ENCODE measurements around the gene NCOA3. TPM values are rescaled to one million over a fixed set of nuclear protein-coding genes. Genes with fewer than 3 reads are reported as not detected.

NCOA3 gene
- total and polyA plus RNA-seq, 3 donors from 2014 or later = 18.1 to 32.5 (median 27.6) TPM

- H3K27me3 ChIP-seq = no peaks in the 10 kb centered on the region
- intact Hi-C loops (cut with DNase I; ENCODE audit: low total_unique reads) = no loop called here
- TF ChIP-seq CTCF (IDR thresholded peaks at IDR 0.05) (no peak), POLR2A (IDR thresholded peaks at IDR 0.05) (no peak)
- no peaks in the 10 kb centered on the region for H3K4me1 ChIP-seq
- H3K9me3 ChIP-seq = no peaks in the 10 kb centered on the region
- H3K27ac ChIP-seq = no peak overlapping the region
- H3K36me3 ChIP-seq (ENCODE audit: low read depth, missing control alignments) = no peaks in the 10 kb centered on the region
- WGBS, 2 donors = 75 to 79% methylated on average over 3 of the region's 3 CpGs
- H3K4me3 ChIP-seq = no peak overlapping the region
- no peak for DNase-seq
Measured at GRCh38 chr20:47541355-47541922, 39.8 kb downstream of the NCOA3 start.

GRCh38 chr20:47543006-47543431 lies 41.3 kb downstream of the NCOA3 start:
- intact Hi-C loops (cut with DNase I; ENCODE audit: low total_unique reads) = no loop called here
- no peak for DNase-seq
- Histone ChIP-seq H3K27ac (no peak overlapping the region), H3K4me1 (no peaks in the 10 kb centered on the region), H3K27me3 (no peaks in the 10 kb centered on the region), H3K9me3 (no peaks in the 10 kb centered on the region), H3K36me3 (ENCODE audit: low read depth, missing control alignments) (no peaks in the 10 kb centered on the region), H3K4me3 (no peak overlapping the region)
- WGBS, 2 donors = 46 to 48% methylated on average over 1 of the region's 1 CpG
- TF ChIP-seq CTCF (IDR thresholded peaks at IDR 0.05) = no peak
- no peak for TF ChIP-seq POLR2A (IDR thresholded peaks at IDR 0.05)

GRCh38 chr20:47544240-47544639 lies 42.6 kb downstream of the NCOA3 start:
- intact Hi-C loops (cut with DNase I; ENCODE audit: low total_unique reads) = no loop called here
- Histone ChIP-seq H3K27ac (no peak overlapping the region), H3K4me3 (no peak overlapping the region), H3K4me1 (no peaks in the 10 kb centered on the region), H3K27me3 (no peaks in the 10 kb centered on the region), H3K9me3 (no peaks in the 10 kb centered on the region), H3K36me3 (ENCODE audit: low read depth, missing control alignments) (no peaks in the 10 kb centered on the region)
- WGBS, 2 donors = 72 to 82% methylated on average over 2 of the region's 2 CpGs
- DNase-seq = no peak
- TF ChIP-seq CTCF (IDR thresholded peaks at IDR 0.05) (no peak), POLR2A (IDR thresholded peaks at IDR 0.05) (no peak)

GRCh38 chr20:47544852-47545251 lies 43.2 kb downstream of the NCOA3 start:
- Histone ChIP-seq H3K4me3 (no peak overlapping the region), H3K36me3 (ENCODE audit: low read depth, missing control alignments) (no peaks in the 10 kb centered on the region), H3K27ac (no peak overlapping the region), H3K4me1 (no peaks in the 10 kb centered on the region), H3K9me3 (no peaks in the 10 kb centered on the region), H3K27me3 (no peaks in the 10 kb centered on the region)
- WGBS, 2 donors = 58 to 64% methylated on average over 2 of the region's 2 CpGs
- DNase-seq = no peak
- intact Hi-C loops (cut with DNase I; ENCODE audit: low total_unique reads) = no loop called here
- TF ChIP-seq CTCF (IDR thresholded peaks at IDR 0.05) = no peak
- no peak for TF ChIP-seq POLR2A (IDR thresholded peaks at IDR 0.05)

GRCh38 chr20:47545499-47545898 lies 43.8 kb downstream of the NCOA3 start:
- no peaks in the 10 kb centered on the region for H3K4me1 ChIP-seq
- no peaks in the 10 kb centered on the region for H3K27me3 ChIP-seq
- intact Hi-C loops (cut with DNase I; ENCODE audit: low total_unique reads) = no loop called here
- H3K27ac ChIP-seq = no peak overlapping the region
- no peak overlapping the region for H3K4me3 ChIP-seq
- TF ChIP-seq CTCF (IDR thresholded peaks at IDR 0.05) = no peak
- TF ChIP-seq POLR2A (IDR thresholded peaks at IDR 0.05) = no peak
- 92 to 100% methylated on average over 4 of the region's 4 CpGs for WGBS, 2 donors
- no peaks in the 10 kb centered on the region for H3K9me3 ChIP-seq
- no peak for DNase-seq
- H3K36me3 ChIP-seq (ENCODE audit: low read depth, missing control alignments) = no peaks in the 10 kb centered on the region
